ENCODE measurements around the gene NELFB. TPM values are rescaled to one million over a fixed set of nuclear protein-coding genes. Genes with fewer than 3 reads are reported as not detected.

Gene NELFB
- total RNA-seq, 1 donor = 47.1 TPM

DNA sequence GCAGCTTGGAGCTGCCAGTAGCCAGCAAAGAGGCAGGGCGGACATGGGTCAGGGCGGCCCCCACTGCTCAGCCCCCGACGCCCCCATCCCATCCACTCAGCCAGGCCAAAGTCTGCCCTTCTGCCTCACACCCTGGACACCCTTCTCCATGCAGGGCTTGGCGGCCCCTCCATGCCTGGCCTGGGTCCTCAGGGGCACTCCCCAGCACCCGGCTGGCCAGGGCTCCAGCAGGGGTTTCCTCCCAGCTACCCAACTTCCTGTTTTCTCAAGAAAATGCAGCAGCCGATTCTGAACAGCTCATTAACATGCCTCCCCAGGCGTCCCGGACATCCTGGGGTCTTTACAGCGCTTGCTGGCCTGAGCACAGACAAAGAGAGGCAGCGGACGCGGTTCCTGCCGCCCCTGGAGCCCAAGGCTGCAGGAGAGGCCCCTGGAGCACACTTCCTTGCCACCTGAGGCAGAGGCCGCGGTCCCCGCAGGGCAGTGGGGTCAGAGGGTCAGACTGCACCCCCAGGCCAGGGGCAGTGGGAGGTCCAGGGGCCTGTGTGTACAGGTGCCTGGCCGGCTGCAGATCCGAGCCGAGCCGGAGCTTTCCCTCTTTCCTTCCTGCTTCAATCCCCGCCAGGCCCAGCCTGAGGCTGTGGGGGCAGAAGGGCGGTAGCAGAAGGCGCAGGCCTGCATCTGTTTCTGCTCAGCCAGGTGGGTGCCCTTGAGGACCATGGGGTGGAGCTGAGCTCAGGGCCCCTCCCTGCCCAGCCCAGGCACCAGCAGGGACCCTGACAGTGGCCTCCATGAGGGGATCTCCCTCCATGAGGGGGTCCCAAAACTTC lies 65.6 kb downstream of the NELFB start:
- no peak for DNase-seq (ENCODE audit: low read depth)
- no peak overlapping the region for H3K4me3 ChIP-seq (ENCODE audit: low read depth, low read length)
- TF ChIP-seq, protein P1, sequence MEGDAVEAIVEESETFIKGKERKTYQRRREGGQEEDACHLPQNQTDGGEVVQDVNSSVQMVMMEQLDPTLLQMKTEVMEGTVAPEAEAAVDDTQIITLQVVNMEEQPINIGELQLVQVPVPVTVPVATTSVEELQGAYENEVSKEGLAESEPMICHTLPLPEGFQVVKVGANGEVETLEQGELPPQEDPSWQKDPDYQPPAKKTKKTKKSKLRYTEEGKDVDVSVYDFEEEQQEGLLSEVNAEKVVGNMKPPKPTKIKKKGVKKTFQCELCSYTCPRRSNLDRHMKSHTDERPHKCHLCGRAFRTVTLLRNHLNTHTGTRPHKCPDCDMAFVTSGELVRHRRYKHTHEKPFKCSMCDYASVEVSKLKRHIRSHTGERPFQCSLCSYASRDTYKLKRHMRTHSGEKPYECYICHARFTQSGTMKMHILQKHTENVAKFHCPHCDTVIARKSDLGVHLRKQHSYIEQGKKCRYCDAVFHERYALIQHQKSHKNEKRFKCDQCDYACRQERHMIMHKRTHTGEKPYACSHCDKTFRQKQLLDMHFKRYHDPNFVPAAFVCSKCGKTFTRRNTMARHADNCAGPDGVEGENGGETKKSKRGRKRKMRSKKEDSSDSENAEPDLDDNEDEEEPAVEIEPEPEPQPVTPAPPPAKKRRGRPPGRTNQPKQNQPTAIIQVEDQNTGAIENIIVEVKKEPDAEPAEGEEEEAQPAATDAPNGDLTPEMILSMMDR (IDR thresholded peaks at IDR 0.05; ENCODE audit: insufficient read depth, low read depth, low read length) = no peak

DNA sequence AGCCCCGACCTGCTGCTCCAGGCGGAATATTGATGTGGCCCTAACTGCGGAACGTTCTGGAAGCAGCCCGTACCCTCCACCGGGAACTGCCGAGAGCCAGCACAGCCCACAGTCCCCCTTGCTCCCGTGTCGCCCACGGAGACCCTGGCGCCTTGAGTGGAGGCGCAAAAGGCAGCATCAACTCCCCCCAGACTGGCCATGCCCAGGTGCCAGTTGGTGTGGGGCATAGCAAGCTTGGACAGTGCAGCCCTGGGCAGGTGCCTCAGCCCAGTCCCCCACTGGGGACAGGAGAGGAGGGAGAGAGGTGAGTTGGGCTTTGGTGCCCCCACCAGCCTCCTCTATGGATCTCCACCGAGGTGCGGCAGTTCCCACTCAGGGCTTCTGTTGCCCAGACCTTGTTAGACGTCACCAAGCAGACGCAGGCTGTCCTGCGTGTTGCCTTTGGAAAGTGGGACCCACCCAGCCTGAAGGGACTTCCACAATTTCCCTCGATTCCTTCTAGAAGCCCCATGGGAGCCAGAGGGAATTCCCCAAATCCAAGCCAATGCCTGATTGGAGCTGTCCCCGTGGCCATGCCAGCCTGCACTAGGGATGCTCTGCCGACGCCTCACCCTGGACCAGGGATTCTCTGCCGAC lies 66.7 kb downstream of the NELFB start:
- H3K4me3 ChIP-seq (ENCODE audit: low read depth, low read length) = no peak overlapping the region
- TF ChIP-seq, protein P1 (IDR thresholded peaks at IDR 0.05; ENCODE audit: insufficient read depth, low read depth, low read length) = no peak
- no peak for DNase-seq (ENCODE audit: low read depth)

Other genes starting within 250 kb of the NELFB start
- gene ABCA2, start 227.1 kb upstream of the NELFB start, total RNA-seq = 14.7 and 15.5 TPM in 2 replicates
- gene FUT7, start 223.2 kb upstream of the NELFB start, total RNA-seq = not detected in 2 replicates
- 6.4 and 13.0 TPM in 2 replicates for gene NPDC1, start 209.2 kb upstream of the NELFB start, total RNA-seq
- not detected in 2 replicates for gene ENTPD2, start 201.3 kb upstream of the NELFB start, total RNA-seq
- 5.2 TPM in 2 replicates for gene SAPCD2, start 184.8 kb upstream of the NELFB start, total RNA-seq
- gene UAP1L1, start 177.8 kb upstream of the NELFB start, total RNA-seq = 16.0 and 31.2 TPM in 2 replicates
- gene MAN1B1, start 168.3 kb upstream of the NELFB start, total RNA-seq = 65.6 and 65.7 TPM in 2 replicates
- gene DPP7, start 140.6 kb upstream of the NELFB start, total RNA-seq = 41.5 and 44.8 TPM in 2 replicates
- under 0.01 TPM in 1 of 2 replicates, not detected in the other for gene GRIN1, start 116.2 kb upstream of the NELFB start, total RNA-seq
- not detected in 2 replicates for gene LRRC26, start 85.3 kb upstream of the NELFB start, total RNA-seq
- gene TMEM210, start 83.3 kb upstream of the NELFB start, total RNA-seq = not detected in 2 replicates
- gene ANAPC2, start 66.8 kb upstream of the NELFB start, total RNA-seq = 22.9 and 24.8 TPM in 2 replicates
- gene SSNA1, start 66.7 kb upstream of the NELFB start, total RNA-seq = 58.7 and 81.5 TPM in 2 replicates
- 6.9 and 8.1 TPM in 2 replicates for gene TPRN, start 54.6 kb upstream of the NELFB start, total RNA-seq
- gene TMEM203, start 49.7 kb upstream of the NELFB start, total RNA-seq = 33.2 and 40.2 TPM in 2 replicates
- 7.8 and 11.0 TPM in 2 replicates for gene NDOR1, start 49.6 kb upstream of the NELFB start, total RNA-seq
- under 0.01 TPM in 1 of 2 replicates, not detected in the other for gene RNF208, start 33.1 kb upstream of the NELFB start, total RNA-seq
- gene CYSRT1, start 30.2 kb upstream of the NELFB start, total RNA-seq = under 0.01 and 0.64 TPM in 2 replicates
- gene RNF224, start 27.8 kb upstream of the NELFB start, total RNA-seq = not detected in 2 replicates
- under 0.01 TPM in 1 of 2 replicates, not detected in the other for gene SLC34A3, start 24.4 kb upstream of the NELFB start, total RNA-seq
- 151 and 218 TPM in 2 replicates for gene TUBB4B, start 14.0 kb upstream of the NELFB start, total RNA-seq
- gene STPG3, start 4.0 kb upstream of the NELFB start, total RNA-seq = not detected in 2 replicates
- 39.3 and 42.3 TPM in 2 replicates for gene TOR4A, start 22.4 kb downstream of the NELFB start, total RNA-seq
- under 0.01 and 0.32 TPM in 2 replicates for gene NRARP, start 46.9 kb downstream of the NELFB start, total RNA-seq
- gene EXD3, start 167.8 kb downstream of the NELFB start, total RNA-seq = 7.3 and 8.1 TPM in 2 replicates
- 0.32 TPM in 1 of 2 replicates, not detected in the other for gene NOXA1, start 168.1 kb downstream of the NELFB start, total RNA-seq
- gene ENTPD8, start 186.0 kb downstream of the NELFB start, total RNA-seq = under 0.01 TPM in 1 of 2 replicates, not detected in the other
- gene NSMF, start 204.0 kb downstream of the NELFB start, total RNA-seq = 22.0 and 22.9 TPM in 2 replicates